Effector memory CD4-positive, alpha-beta T cell (primary cell): ENCODE results near the gene C5.

Experiments
- DNase-seq, 3 donors: peaks; one replicate each; pipeline ENCODE4 v3.0.0-alpha.2; 2020
- H3K27ac ChIP-seq: 2 replicates; pipeline ENCODE4 v1.7.0; 2013; ENCODE audit warnings: mild to moderate bottlenecking, low read length, moderate library complexity; ENCODE audit not compliant: insufficient read depth, poor library complexity, severe bottlenecking
- H3K27me3 ChIP-seq: replicated peaks from 2 replicates; pipeline ENCODE4 v1.7.0; 2013; ENCODE audit warnings: mild to moderate bottlenecking, low read length; ENCODE audit not compliant: insufficient read depth, control insufficient read depth, poor library complexity, severe bottlenecking
- H3K36me3 ChIP-seq: 2 replicates; pipeline ENCODE4 v1.7.0; 2013; ENCODE audit warnings: mild to moderate bottlenecking, low read length, moderate library complexity; ENCODE audit not compliant: control insufficient read depth, insufficient read depth
- H3K4me1 ChIP-seq: 2 replicates; pipeline ENCODE4 v1.7.0; 2013; ENCODE audit warnings: low read length, mild to moderate bottlenecking; ENCODE audit not compliant: control insufficient read depth, insufficient read depth, poor library complexity, severe bottlenecking
- H3K4me3 ChIP-seq: 2 replicates; pipeline ENCODE4 v1.7.0; 2013; ENCODE audit warnings: low read length, low read depth, mild to moderate bottlenecking; ENCODE audit not compliant: insufficient read depth, poor library complexity, severe bottlenecking
- H3K9me3 ChIP-seq: 2 replicates; pipeline ENCODE4 v1.7.0; 2013; ENCODE audit warnings: mild to moderate bottlenecking, low read length, moderate library complexity; ENCODE audit not compliant: control insufficient read depth

Gene C5

DNA sequence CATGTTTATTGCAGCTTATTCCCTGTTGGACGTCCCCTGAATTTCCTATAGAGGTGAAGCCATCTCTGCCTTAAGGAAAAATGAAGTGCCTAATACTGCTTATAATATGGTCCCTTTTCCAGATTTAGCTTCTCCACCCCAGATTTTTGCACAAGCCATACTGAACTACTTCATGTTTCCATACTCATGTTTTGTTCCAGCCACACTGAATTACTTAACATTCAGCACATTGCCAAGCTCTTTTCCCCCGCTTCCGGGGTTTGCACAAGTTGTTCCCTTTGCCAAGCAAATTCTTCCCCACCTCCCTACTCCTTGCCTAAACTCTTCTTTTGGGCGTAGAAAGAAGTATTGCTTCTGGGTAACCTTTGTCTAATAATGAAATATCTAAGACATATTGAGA lies 23.0 kb upstream of the C5 start:
- no peak for DNase-seq

DNA sequence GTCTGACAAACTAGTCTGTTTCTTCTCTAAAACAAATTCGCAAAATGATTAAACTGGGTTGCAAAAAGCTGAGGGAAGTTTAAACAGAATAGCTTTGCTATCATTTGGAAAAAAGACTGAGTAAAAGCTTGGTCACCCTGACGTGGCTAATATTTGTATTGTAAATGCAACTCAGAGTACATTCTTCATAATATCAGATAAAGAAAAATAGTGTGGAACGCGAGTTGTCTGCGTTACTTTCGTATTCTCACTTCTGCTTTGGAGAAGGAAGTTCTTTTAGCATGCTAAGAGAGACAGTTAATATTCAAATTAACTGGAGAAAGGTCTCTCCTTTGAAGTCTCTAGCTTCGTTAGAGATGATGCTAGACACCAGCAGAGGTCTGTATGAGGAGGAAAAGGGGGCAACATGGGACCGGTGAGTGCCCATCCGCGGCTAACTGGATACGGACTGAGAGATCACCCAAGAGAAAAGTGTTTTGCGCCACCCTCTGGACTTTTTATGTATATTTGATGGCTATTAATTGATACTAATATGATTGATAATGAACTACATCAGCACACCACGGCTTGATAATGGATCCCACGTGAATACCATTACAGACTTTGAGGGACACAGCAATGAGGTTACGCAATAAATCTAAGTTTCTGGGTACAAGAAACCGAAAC lies 21.8 kb upstream of the C5 start:
- H3K36me3 ChIP-seq = no peaks in the 10 kb centered on the region
- H3K4me3 ChIP-seq = peak overlapping the region; percentile 61
- peak in 1 of 3 donors; percentile 29 for DNase-seq
- no peaks in the 10 kb centered on the region for H3K9me3 ChIP-seq
- H3K27ac ChIP-seq = peak overlapping the region; percentile 22
- peaks cover 7% of the 10 kb centered on the region for H3K4me1 ChIP-seq
- no peaks in the 10 kb centered on the region for H3K27me3 ChIP-seq

More for the DNA sequence above, 23.0 kb upstream of the C5 start:
- no peak overlapping the region for H3K27ac ChIP-seq
- H3K27me3 ChIP-seq = no peaks in the 10 kb centered on the region
- no peaks in the 10 kb centered on the region for H3K9me3 ChIP-seq
- H3K4me3 ChIP-seq = no peak overlapping the region
- peaks cover 7% of the 10 kb centered on the region for H3K4me1 ChIP-seq
- no peaks in the 10 kb centered on the region for H3K36me3 ChIP-seq

DNA sequence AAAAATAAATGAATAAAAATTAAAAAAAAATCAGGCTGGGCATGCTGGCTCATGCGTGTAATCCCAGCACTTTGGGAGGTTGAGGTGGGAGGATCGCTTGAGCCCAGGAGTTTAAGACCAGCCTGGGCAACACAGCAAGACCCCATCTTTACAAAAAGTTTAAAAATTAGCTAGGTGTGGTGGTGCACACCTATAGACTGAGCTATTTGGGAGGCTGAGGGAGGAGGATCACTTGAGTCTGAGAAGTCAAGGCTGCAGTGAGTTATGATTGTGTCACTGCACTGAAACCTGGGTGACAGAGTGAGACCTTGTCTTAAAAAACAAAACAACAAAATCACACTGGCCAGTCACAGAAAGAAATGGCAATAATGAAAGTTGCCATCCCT lies 21.3 kb upstream of the C5 start:
- DNase-seq = no peak
- Histone ChIP-seq H3K4me1 (peaks cover 5% of the 10 kb centered on the region), H3K27me3 (no peaks in the 10 kb centered on the region), H3K36me3 (no peaks in the 10 kb centered on the region), H3K4me3 (peak overlapping the region; percentile 61), H3K27ac (peak overlapping the region; percentile 22), H3K9me3 (no peaks in the 10 kb centered on the region)

DNA sequence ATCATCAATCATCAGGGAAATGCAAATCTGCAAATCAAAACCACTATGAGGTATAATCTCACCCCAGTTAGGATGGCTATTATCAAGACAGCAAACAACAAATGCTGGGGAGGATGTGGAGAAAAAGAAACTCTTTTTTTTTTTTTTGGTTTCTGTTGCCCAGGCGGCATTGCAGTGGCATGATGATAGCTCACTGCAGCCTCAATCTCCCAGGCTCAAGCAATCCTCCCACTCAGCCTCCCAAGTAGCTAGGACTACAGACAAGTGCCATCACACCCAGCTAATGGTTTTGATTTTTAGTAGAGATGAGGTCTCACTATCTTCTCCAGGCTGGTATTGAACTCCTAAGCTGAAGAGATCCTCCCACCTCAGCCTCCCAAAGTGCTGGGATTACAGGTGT lies 19.3 kb upstream of the C5 start:
- no peak overlapping the region for H3K4me3 ChIP-seq
- DNase-seq = no peak
- no peaks in the 10 kb centered on the region for H3K9me3 ChIP-seq
- H3K4me1 ChIP-seq = no peaks in the 10 kb centered on the region
- no peak overlapping the region for H3K27ac ChIP-seq
- H3K27me3 ChIP-seq = no peaks in the 10 kb centered on the region
- no peaks in the 10 kb centered on the region for H3K36me3 ChIP-seq

DNA sequence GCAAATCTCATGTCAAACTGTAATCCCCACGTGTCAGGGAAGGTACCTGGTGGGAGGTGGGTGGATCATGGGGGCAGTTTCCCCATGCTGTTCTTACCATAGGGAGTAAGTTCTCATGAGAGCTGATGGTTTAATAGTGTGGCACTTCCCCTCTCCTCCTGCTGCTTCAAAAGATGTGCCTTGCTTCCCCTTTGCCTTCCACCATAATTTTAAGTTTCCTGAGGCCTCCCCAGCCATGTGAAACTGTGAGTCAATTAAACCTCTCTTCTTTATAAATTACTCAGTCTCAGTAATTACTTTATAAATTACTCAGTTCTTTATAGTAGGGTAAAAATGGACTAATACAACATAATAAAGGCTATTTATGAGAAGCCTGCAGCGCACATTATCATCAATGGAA lies 17.6 kb upstream of the C5 start:
- Histone ChIP-seq H3K27me3 (no peaks in the 10 kb centered on the region), H3K27ac (no peak overlapping the region), H3K9me3 (no peaks in the 10 kb centered on the region), H3K4me1 (peaks cover 3% of the 10 kb centered on the region), H3K36me3 (no peaks in the 10 kb centered on the region), H3K4me3 (no peak overlapping the region)
- no peak for DNase-seq

DNA sequence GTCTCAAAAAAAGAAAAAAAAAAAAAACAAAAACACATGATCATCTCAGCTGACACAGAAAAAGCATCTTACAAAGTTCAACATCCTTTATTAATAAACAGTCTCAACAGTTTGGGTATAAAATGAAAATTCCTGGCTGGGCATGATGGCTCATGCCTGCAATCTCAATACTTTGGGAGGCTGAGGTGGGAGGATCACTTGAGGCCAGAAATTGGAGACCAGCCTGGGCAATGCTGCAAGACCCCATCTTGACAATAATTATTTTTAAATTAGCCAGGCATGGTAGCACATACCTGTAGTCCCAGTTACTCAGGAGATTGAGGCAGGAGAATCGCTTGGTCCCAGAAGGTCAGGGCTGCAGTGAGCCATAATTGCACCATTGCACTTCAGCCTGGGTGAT lies 16.8 kb upstream of the C5 start:
- no peak for DNase-seq
- H3K36me3 ChIP-seq = no peaks in the 10 kb centered on the region
- H3K9me3 ChIP-seq = no peaks in the 10 kb centered on the region
- no peak overlapping the region for H3K4me3 ChIP-seq
- no peaks in the 10 kb centered on the region for H3K27me3 ChIP-seq
- H3K4me1 ChIP-seq = peaks cover 6% of the 10 kb centered on the region
- H3K27ac ChIP-seq = no peak overlapping the region

DNA sequence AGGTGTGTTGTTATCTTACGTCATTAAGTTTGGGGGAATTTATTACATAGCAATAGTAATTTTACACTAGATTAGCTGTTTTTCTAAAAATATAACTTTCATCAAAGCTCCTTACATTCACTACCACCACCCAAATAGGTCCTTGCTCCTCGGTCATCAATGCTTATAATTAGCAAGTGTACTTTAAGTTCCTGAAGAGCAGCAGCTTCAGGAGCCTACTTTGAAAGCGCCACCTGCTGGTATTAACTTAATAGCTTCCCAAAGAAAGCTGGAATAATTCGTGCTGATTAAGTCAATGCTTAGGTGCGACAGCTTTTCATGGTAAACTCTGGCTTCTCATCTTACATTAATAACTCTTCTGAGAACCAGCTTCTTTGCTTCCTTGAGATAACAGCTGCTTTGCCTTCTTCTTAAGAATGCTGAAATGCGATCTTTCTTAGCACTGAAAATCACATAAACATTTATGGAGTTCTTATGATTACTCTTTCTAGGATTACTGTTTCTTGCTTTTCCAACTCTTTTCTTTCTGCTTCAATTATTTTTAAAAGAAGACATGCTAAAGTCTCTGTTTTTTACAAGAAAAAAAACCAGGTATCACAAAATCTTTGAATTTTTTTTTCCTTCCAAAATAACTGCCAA lies 10.0 kb upstream of the C5 start:
- H3K4me1 ChIP-seq = peaks cover 11% of the 10 kb centered on the region
- H3K4me3 ChIP-seq = no peak overlapping the region
- no peaks in the 10 kb centered on the region for H3K27me3 ChIP-seq
- DNase-seq = no peak
- H3K27ac ChIP-seq = no peak overlapping the region
- no peaks in the 10 kb centered on the region for H3K9me3 ChIP-seq
- no peaks in the 10 kb centered on the region for H3K36me3 ChIP-seq

DNA sequence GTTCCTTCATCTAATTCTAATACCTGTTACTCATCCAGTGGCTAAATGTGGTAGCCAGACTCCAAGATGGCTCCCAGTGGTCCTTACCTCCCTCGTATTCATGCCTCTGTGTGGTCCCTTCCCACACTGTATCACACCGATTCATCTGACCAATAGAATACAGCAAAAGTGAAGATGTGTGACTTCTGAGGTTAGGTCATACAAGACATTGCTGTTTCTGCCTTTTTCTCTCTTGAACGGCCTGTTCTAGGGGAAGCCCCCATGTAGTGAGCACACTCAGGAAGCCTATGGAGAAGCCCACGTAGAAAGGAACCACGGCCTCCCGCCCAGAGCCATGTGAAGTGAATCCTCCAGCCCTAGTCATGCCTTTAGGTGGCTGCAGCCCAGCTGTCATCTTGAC lies 9.4 kb upstream of the C5 start:
- peaks cover 11% of the 10 kb centered on the region for H3K4me1 ChIP-seq
- H3K36me3 ChIP-seq = no peaks in the 10 kb centered on the region
- no peak overlapping the region for H3K27ac ChIP-seq
- no peaks in the 10 kb centered on the region for H3K9me3 ChIP-seq
- H3K4me3 ChIP-seq = no peak overlapping the region
- H3K27me3 ChIP-seq = no peaks in the 10 kb centered on the region
- no peak for DNase-seq

DNA sequence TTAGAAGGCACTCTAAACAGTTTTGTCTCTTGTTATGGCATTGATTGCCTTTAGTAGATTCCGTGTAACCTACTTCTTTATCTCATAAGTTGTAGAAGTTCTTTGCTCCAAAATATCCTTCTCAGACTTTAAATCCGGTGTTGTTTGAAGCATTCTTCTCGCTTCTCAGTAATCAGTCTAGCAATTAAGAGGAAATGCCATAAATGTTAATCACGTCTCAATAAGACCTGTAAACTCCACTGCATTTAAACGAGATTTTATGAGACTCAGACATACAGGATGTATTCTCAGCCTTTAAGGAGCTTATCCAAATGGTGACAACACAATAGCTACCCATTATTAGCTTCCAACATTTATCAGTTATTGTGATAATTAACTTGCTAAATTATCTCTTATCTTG lies 7.7 kb upstream of the C5 start:
- Histone ChIP-seq H3K27ac (no peak overlapping the region), H3K4me3 (no peak overlapping the region), H3K4me1 (peaks cover 10% of the 10 kb centered on the region), H3K9me3 (no peaks in the 10 kb centered on the region), H3K36me3 (no peaks in the 10 kb centered on the region), H3K27me3 (no peaks in the 10 kb centered on the region)
- DNase-seq = no peak

DNA sequence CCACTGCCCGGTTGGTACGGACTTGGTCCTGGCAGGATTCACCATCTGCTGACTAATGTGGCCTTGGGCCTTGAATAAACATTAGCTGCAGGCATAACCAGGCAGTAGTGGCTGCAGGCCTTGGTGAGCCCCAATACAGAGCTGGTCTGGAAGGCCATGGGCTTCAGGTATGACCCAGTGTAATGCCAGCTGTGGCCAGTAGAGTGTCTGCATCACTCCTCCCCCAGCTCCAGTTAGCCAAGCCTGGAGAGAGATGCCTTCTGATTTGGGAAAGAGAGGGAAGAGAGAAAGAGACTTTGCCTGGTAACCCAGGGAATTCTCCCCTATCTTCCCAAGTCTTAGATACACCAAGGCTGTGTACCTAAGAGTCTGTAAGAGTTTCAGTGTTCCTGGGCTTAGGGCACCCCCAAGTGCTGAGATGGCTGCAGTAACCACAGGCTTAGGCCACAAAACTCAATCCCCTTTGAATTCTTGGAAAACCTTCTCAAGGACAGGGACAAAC lies 5.6 kb upstream of the C5 start:
- Histone ChIP-seq H3K4me3 (no peak overlapping the region), H3K4me1 (peaks cover 5% of the 10 kb centered on the region), H3K27me3 (no peaks in the 10 kb centered on the region), H3K27ac (no peak overlapping the region), H3K9me3 (no peaks in the 10 kb centered on the region), H3K36me3 (no peaks in the 10 kb centered on the region)
- DNase-seq = no peak
